Skeletal muscle satellite cell (primary cell): ENCODE measurements around the gene NECTIN4.

Experiments used
- H3K27me3 ChIP-seq: 2 replicates; pipeline ENCODE4 v1.7.0; 2013; ENCODE audit warnings: low read length; ENCODE audit not compliant: control insufficient read depth, insufficient read depth
- H3K36me3 ChIP-seq: 2 replicates; pipeline ENCODE4 v1.7.0; 2013; ENCODE audit warnings: mild to moderate bottlenecking, control low read depth, low read length; ENCODE audit not compliant: insufficient read depth
- H3K4me1 ChIP-seq: 2 replicates; pipeline ENCODE4 v1.7.0; 2013; ENCODE audit warnings: low read length; ENCODE audit not compliant: control insufficient read depth, insufficient read depth
- H3K4me2 ChIP-seq: 2 replicates; pipeline ENCODE4 v1.7.0; 2013; ENCODE audit warnings: mild to moderate bottlenecking, low read length
- H3K4me3 ChIP-seq: 2 replicates; pipeline ENCODE4 v1.7.0; 2013; ENCODE audit warnings: low read length
- H3K9ac ChIP-seq: 2 replicates; pipeline ENCODE4 v1.7.0; 2013; ENCODE audit warnings: mild to moderate bottlenecking, low read depth, low read length, moderate library complexity
- H3K9me3 ChIP-seq: replicated peaks from 2 replicates; pipeline ENCODE4 v1.7.0; 2013; ENCODE audit warnings: mild to moderate bottlenecking, control low read depth, low read length

The NECTIN4 gene

GRCh38 chr1:161089938-161090337 lies 580 bp upstream of the NECTIN4 start:
- H3K36me3 ChIP-seq = no peaks in the 10 kb centered on the region
- no peak overlapping the region for H3K4me2 ChIP-seq
- H3K27me3 ChIP-seq = no peaks in the 10 kb centered on the region
- H3K4me1 ChIP-seq = peaks cover 36% of the 10 kb centered on the region
- H3K9me3 ChIP-seq = no peaks in the 10 kb centered on the region
- no peak overlapping the region for H3K9ac ChIP-seq
- no peak overlapping the region for H3K4me3 ChIP-seq

- Histone ChIP-seq H3K9me3 (no peaks in the 10 kb centered on the region), H3K4me1 (peaks cover 48% of the 10 kb centered on the region), H3K36me3 (no peaks in the 10 kb centered on the region), H3K9ac (no peak overlapping the region), H3K27me3 (no peaks in the 10 kb centered on the region), H3K4me3 (no peak overlapping the region), H3K4me2 (no peak overlapping the region)
Observed at GRCh38 chr1:161088587-161089110, 709 bp downstream of the NECTIN4 start.

GRCh38 chr1:161086457-161086856 lies 2.9 kb downstream of the NECTIN4 start:
- Histone ChIP-seq H3K4me1 (peaks cover 44% of the 10 kb centered on the region), H3K27me3 (no peaks in the 10 kb centered on the region), H3K9me3 (no peaks in the 10 kb centered on the region), H3K36me3 (no peaks in the 10 kb centered on the region), H3K4me3 (no peak overlapping the region), H3K4me2 (no peak overlapping the region), H3K9ac (no peak overlapping the region)

- Histone ChIP-seq H3K27me3 (no peaks in the 10 kb centered on the region), H3K4me1 (peaks cover 56% of the 10 kb centered on the region), H3K36me3 (no peaks in the 10 kb centered on the region), H3K9ac (peak overlapping the region; percentile 3), H3K4me3 (no peak overlapping the region), H3K4me2 (no peak overlapping the region), H3K9me3 (no peaks in the 10 kb centered on the region)
Observed at GRCh38 chr1:161085165-161085564, 4.2 kb downstream of the NECTIN4 start.

GRCh38 chr1:161084597-161084988 lies 4.8 kb downstream of the NECTIN4 start:
- Histone ChIP-seq H3K4me3 (no peak overlapping the region), H3K4me1 (peaks cover 56% of the 10 kb centered on the region)

GRCh38 chr1:161083748-161084596 lies 5.4 kb downstream of the NECTIN4 start:
- Histone ChIP-seq H3K27me3 (no peaks in the 10 kb centered on the region), H3K4me3 (no peak overlapping the region), H3K36me3 (no peaks in the 10 kb centered on the region), H3K4me1 (peaks cover 55% of the 10 kb centered on the region), H3K9ac (peak overlapping the region; percentile 33), H3K4me2 (peak overlapping the region; percentile 39), H3K9me3 (no peaks in the 10 kb centered on the region)

More at GRCh38 chr1:161084597-161084988, 4.8 kb downstream of the NECTIN4 start:
- no peak overlapping the region for H3K4me2 ChIP-seq
- no peak overlapping the region for H3K9ac ChIP-seq
- no peaks in the 10 kb centered on the region for H3K36me3 ChIP-seq
- no peaks in the 10 kb centered on the region for H3K9me3 ChIP-seq
- H3K27me3 ChIP-seq = no peaks in the 10 kb centered on the region

- Histone ChIP-seq H3K9me3 (no peaks in the 10 kb centered on the region), H3K9ac (peak overlapping the region; percentile 53)
Observed at GRCh38 chr1:161082996-161083747, 6.2 kb downstream of the NECTIN4 start.

GRCh38 chr1:161082483-161082882 lies 6.9 kb downstream of the NECTIN4 start:
- H3K36me3 ChIP-seq = no peaks in the 10 kb centered on the region
- H3K9ac ChIP-seq = no peak overlapping the region
- H3K4me3 ChIP-seq = no peak overlapping the region
- H3K27me3 ChIP-seq = no peaks in the 10 kb centered on the region
- H3K9me3 ChIP-seq = no peaks in the 10 kb centered on the region
- H3K4me2 ChIP-seq = no peak overlapping the region
- peaks cover 46% of the 10 kb centered on the region for H3K4me1 ChIP-seq

More at GRCh38 chr1:161082996-161083747, 6.2 kb downstream of the NECTIN4 start:
- Histone ChIP-seq H3K4me1 (peaks cover 47% of the 10 kb centered on the region), H3K36me3 (no peaks in the 10 kb centered on the region), H3K27me3 (no peaks in the 10 kb centered on the region), H3K4me2 (peak overlapping the region; percentile 39), H3K4me3 (no peak overlapping the region)

GRCh38 chr1:161081519-161081918 lies 7.8 kb downstream of the NECTIN4 start:
- H3K4me1 ChIP-seq = peaks cover 46% of the 10 kb centered on the region
- no peaks in the 10 kb centered on the region for H3K36me3 ChIP-seq
- H3K27me3 ChIP-seq = peaks cover 2% of the 10 kb centered on the region
- no peak overlapping the region for H3K4me3 ChIP-seq
- H3K9me3 ChIP-seq = no peaks in the 10 kb centered on the region
- H3K9ac ChIP-seq = no peak overlapping the region
- no peak overlapping the region for H3K4me2 ChIP-seq

GRCh38 chr1:161080441-161081405 lies 8.6 kb downstream of the NECTIN4 start:
- H3K4me2 ChIP-seq = no peak overlapping the region
- H3K4me3 ChIP-seq = no peak overlapping the region
- no peaks in the 10 kb centered on the region for H3K36me3 ChIP-seq
- H3K4me1 ChIP-seq = peaks cover 46% of the 10 kb centered on the region
- H3K9ac ChIP-seq = no peak overlapping the region
- H3K27me3 ChIP-seq = peaks cover 2% of the 10 kb centered on the region
- H3K9me3 ChIP-seq = no peaks in the 10 kb centered on the region
